IMR-90 (cell line): ENCODE data around the gene CLIC3.

Experiments used
- MAFK ChIP-seq: IDR thresholded peaks from 2 replicates; pipeline ENCODE4 v1.6.1; 2012; ENCODE audit warnings: low read depth, low read length, improper control_type of control experiment
- TF ChIP-seq, protein P1 (sequence below): fragments of 150-350 bp; IDR thresholded peaks from 2 replicates; pipeline ENCODE4 v1.6.1; 2017; ENCODE audit warnings: mild to moderate bottlenecking, antibody characterized with exemption, low read length, low read depth
- TF ChIP-seq, protein P2 (sequence below): conservative IDR thresholded peaks from 2 replicates; pipeline ENCODE4 v1.5.1; 2012; ENCODE audit warnings: mild to moderate bottlenecking, low read depth, low read length, improper control_type of control experiment

DNA sequence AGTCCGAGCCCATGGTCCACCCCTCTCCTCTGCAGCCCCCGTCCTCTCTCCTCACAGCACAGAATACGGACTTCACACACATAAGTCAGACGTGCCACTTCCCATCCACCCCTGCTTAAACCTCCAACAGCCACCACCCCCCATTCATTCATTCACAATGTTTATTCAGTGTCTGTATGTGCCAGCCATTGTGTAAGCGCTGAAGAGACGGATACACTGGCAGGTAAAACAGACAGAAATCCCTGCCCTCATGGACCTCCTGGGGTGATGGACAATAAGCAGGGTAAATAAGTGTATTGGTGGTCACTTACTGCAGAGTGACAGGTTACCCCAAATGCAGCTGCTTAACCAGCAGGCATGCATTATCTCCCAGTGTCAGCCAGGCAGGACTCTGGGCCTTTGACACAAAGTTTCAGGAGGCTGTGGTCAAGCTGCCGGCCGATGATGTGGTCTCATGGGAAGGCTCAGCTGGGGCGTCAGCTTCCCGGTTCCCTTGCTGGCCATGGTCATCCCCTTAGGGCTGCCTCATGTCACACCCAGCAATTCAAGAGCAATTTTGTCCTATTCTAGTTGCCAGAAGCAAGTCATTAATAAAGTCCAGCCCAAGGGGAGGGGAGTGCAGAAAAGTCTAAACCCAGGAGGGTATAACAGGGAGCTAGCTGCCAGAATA is 6.0 kb downstream of the CLIC3 start:
- TF ChIP-seq, protein P1, sequence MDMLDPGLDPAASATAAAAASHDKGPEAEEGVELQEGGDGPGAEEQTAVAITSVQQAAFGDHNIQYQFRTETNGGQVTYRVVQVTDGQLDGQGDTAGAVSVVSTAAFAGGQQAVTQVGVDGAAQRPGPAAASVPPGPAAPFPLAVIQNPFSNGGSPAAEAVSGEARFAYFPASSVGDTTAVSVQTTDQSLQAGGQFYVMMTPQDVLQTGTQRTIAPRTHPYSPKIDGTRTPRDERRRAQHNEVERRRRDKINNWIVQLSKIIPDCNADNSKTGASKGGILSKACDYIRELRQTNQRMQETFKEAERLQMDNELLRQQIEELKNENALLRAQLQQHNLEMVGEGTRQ = no peak
- no peak for TF ChIP-seq MAFK
- TF ChIP-seq, protein P2, sequence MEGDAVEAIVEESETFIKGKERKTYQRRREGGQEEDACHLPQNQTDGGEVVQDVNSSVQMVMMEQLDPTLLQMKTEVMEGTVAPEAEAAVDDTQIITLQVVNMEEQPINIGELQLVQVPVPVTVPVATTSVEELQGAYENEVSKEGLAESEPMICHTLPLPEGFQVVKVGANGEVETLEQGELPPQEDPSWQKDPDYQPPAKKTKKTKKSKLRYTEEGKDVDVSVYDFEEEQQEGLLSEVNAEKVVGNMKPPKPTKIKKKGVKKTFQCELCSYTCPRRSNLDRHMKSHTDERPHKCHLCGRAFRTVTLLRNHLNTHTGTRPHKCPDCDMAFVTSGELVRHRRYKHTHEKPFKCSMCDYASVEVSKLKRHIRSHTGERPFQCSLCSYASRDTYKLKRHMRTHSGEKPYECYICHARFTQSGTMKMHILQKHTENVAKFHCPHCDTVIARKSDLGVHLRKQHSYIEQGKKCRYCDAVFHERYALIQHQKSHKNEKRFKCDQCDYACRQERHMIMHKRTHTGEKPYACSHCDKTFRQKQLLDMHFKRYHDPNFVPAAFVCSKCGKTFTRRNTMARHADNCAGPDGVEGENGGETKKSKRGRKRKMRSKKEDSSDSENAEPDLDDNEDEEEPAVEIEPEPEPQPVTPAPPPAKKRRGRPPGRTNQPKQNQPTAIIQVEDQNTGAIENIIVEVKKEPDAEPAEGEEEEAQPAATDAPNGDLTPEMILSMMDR = no peak
